K562 treated with DMSO at 1 percent for 4 hours (cell line): ENCODE measurements around the gene SPACA4. TPM values are rescaled to one million over a fixed set of nuclear protein-coding genes. Genes with fewer than 3 reads are reported as not detected.

Experiments used
- total RNA-seq: library from RNA; unstranded; fragments of 300-600 nt; gene quantifications from 2 replicates; pipeline ENCODE4 v1.2.3, GENCODE V29; 2022; ENCODE audit not compliant: insufficient read depth

The SPACA4 gene, protein sequence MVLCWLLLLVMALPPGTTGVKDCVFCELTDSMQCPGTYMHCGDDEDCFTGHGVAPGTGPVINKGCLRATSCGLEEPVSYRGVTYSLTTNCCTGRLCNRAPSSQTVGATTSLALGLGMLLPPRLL
- not detected in 2 replicates for total RNA-seq

DNA sequence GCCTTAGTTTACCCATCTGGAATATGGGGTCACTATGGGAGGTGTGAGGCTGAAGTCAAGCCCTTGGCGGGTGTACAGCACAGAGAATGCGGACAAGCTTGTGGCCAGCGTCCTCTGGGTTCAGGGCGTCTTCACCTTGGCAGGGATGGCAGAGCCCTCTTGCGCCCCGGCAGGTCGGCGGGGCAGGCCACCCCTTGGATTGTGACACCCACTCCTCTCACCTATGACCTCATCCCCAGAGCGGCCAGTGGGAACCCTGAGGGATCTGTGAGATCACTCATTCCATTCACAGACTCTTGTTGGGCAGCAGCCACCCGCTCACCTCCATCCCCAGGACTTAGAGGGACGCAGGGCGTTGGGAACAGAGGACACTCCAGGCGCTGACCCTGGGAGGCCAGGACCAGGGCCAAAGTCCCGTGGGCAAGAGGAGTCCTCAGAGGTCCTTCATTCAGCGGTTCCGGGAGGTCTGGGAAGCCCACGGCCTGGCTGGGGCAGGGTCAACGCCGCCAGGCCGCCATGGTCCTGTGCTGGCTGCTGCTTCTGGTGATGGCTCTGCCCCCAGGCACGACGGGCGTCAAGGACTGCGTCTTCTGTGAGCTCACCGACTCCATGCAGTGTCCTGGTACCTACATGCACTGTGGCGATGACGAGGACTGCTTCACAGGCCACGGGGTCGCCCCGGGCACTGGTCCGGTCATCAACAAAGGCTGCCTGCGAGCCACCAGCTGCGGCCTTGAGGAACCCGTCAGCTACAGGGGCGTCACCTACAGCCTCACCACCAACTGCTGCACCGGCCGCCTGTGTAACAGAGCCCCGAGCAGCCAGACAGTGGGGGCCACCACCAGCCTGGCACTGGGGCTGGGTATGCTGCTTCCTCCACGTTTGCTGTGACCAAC, at the start of gene SPACA4:
Gene SPACA4 (plus strand): TSS at position 280 of the 896 bp plus-strand sequence. CDS start 237 bp downstream, at position 517.

DNA sequence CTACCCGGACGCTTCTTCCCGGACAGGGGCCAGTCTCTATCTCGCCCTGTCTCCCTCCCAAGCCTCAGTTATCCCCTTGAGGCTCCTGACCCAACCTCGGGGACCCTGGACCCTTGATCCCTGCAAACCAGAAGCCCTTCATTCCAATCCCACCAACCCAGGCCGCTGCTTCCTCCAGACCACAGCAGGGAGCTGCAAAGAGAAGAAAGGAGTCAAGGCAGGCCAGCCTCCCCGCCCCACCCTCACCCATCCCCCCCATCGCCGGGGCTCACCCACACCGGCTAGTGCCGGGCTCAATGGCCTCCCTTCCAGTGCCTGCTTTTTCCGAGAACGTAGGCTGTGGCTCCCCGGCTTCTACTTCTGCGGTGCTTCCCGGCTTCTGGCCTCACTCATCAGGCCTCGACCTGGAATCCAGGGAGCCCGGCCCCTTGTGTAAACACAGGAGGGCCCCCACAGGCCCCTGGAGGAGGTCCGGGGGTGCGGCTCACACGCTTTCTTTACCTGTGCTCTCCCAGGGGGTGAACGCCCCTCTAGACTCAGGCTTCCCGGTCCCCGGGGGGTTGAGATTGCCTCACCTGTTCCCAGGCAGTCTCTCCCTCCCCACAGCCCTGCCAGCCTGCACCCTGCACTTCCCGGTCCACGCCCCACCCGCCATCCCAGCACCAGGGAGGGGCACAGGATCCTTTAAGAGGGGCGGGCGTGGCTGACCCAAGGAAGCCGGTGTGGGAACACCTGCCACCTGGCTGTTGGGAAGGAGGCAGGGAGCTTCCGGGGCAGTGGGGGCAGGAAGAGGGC, 8.1 kb downstream of the SPACA4 start, which contains the start of gene FAM83E:
Gene FAM83E (minus strand): TSS at position 641 of the 795 bp plus-strand sequence. CDS start 1,704 bp downstream, outside the sequence.

DNA sequence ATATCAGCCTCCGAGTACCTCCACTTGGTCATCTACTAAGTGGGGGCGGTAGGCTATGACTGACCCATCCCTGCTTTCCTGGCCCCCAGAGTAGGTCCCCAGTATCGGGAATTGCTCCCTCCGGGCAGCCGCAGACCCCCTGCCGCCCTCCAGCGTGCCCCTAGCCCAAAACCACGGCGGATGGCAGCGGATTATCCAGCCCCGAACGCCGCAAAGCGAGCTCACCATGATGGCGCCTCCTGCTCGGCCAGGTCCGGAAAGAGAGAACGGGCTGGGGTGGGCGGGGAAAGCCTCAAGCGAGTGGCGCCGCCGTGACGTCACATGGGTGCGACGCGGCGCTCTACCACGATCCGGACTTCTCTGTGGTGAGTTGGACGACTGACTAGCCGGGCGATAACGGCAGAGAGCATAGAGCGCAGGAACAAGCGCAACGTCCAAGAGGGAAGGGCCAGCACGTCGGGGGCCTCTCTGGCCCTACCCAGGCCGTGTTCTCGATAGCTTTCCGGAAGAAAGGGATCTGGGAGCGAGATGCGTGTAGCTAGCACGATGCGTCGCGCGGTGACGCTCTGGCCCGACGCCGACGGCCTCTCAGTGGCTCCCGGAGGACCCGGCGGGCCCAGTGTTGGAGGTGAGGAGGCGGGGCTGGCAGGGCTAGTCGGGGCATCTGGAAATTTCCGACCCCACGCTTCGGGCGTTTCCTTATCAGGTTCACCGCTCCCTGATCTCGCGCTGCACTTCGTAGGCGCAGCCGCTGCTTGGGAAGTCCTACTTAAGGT, 12.6 kb downstream of the SPACA4 start, which contains the start of the genes RPL18 and SPHK2:
Gene RPL18 (minus strand): TSS at position 263 of the 776 bp plus-strand sequence. CDS start 35 bp downstream, at position 228.
Gene SPHK2 (plus strand): TSS at position 591 of the 776 bp plus-strand sequence. CDS start 1,009 bp downstream, outside the sequence.

DNA sequence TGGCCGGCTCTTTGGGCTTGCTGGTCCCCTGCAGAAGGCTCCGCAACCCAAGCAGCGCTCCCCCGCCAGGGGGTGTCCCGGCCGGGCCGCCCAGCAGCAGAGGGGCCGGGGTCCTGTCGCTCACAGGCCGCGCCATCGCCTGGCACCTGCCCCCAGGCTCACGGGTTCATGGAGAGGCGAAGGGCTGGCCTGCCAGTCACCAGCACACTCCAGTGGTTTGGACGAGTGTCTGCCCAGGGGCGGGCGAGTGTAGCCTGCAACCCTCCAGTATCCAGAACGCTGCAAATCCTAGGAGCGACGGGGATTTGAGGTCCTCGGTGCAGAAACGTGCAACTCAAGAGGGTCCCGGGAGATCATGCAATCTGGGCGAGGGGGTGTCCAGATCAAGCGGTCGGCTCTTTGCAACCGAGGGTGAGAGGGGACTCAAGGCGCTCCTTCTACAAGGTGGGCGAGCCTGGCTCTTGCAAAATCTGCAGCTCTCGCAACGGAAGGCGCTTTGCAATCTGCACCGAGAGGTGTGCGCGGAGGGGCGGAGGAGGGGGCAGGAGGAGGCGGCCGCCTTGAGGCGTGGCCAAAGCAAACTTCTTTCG, 30.4 kb downstream of the SPACA4 start, which contains the start of gene DBP:
Gene DBP (minus strand): TSS at position 521 of the 590 bp plus-strand sequence. CDS start 385 bp downstream, at position 136.

DNA sequence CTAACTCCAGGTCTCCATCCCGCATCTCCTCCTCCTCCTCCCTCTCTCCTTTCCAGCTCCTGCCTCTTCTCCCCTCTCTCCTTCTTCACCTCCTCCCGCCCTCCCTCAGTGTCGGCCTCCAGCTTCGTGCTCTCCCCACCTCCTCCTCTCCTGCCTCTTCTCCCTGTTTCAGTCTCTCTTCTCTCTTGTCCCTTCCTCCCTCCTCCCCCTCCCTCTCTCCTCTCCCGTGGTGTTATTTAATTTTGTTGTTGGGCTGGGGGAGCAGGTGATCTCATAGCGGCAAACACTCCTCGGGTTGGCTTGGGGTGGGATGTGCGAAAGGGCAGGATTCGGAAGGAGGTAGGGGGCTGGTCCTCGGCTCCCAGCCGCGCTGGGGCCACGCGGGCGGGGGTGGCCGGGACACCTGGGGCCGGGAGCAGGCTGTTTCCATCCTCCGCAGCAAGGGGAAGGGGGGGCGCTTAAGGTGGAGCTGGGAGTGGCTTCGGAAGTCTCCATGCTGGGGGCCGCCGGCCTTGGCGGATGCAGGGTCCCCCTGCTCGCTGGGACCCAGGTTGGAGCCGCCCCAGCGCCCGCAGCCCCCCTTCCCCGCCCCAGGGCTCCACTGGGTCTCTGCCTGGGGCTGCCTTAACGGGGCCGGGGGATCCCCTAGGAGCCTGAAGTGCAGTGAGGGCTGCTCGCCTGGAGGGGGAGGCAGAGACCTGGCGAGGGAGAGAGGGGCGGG, 39.6 kb downstream of the SPACA4 start, which contains the start of gene CA11:
Gene CA11 (minus strand): TSS at position 187 of the 721 bp plus-strand sequence. CDS start 555 bp downstream, outside the sequence.

Other genes with a start within 250 kb of the SPACA4 start
- 6.4 and 8.6 TPM in 2 replicates for gene TMEM143, start 242.8 kb upstream of the SPACA4 start, total RNA-seq
- not detected in 2 replicates for gene SYNGR4, start 242.4 kb upstream of the SPACA4 start, total RNA-seq
- gene KDELR1, start 215.2 kb upstream of the SPACA4 start, total RNA-seq: 186 and 205 TPM in 2 replicates
- gene GRIN2D, start 213.1 kb upstream of the SPACA4 start, total RNA-seq: 16.0 and 21.6 TPM in 2 replicates
- gene GRWD1, start 160.8 kb upstream of the SPACA4 start, total RNA-seq: 15.5 and 16.7 TPM in 2 replicates
- gene KCNJ14, start 151.2 kb upstream of the SPACA4 start, total RNA-seq: 2.5 and 3.5 TPM in 2 replicates
- 33.0 and 35.3 TPM in 2 replicates for gene CYTH2, start 137.4 kb upstream of the SPACA4 start, total RNA-seq
- gene LMTK3, start 94.9 kb upstream of the SPACA4 start, total RNA-seq: 7.2 and 8.2 TPM in 2 replicates
- gene SULT2B1, start 54.6 kb upstream of the SPACA4 start, total RNA-seq: 1.7 and 1.9 TPM in 2 replicates
- 1.7 and 2.8 TPM in 2 replicates for gene FAM83E, start 8.3 kb downstream of the SPACA4 start, total RNA-seq
- gene RPL18, start 12.4 kb downstream of the SPACA4 start, total RNA-seq: 5,295 and 5,517 TPM in 2 replicates
- 3.9 and 7.1 TPM in 2 replicates for gene SPHK2, start 12.8 kb downstream of the SPACA4 start, total RNA-seq
- gene DBP, start 30.6 kb downstream of the SPACA4 start, total RNA-seq: 18.9 and 23.5 TPM in 2 replicates
- gene CA11, start 39.4 kb downstream of the SPACA4 start, total RNA-seq: 10.3 and 27.1 TPM in 2 replicates
- gene NTN5, start 66.3 kb downstream of the SPACA4 start, total RNA-seq: 0.33 TPM in 1 of 2 replicates, not detected in the other
- gene FUT2, start 89.2 kb downstream of the SPACA4 start, total RNA-seq: not detected in 2 replicates
- gene MAMSTR, start 113.0 kb downstream of the SPACA4 start, total RNA-seq: 0.73 TPM in 1 of 2 replicates, not detected in the other
- gene RASIP1, start 133.9 kb downstream of the SPACA4 start, total RNA-seq: 6.5 and 7.8 TPM in 2 replicates
- 0.50 TPM in 1 of 2 replicates, not detected in the other for gene IZUMO1, start 140.2 kb downstream of the SPACA4 start, total RNA-seq
- 4.8 and 13.9 TPM in 2 replicates for gene FUT1, start 145.9 kb downstream of the SPACA4 start, total RNA-seq
- not detected in 2 replicates for gene FGF21, start 148.8 kb downstream of the SPACA4 start, total RNA-seq
- 68.9 and 69.1 TPM in 2 replicates for gene BCAT2, start 204.3 kb downstream of the SPACA4 start, total RNA-seq
- not detected in 2 replicates for gene HSD17B14, start 229.7 kb downstream of the SPACA4 start, total RNA-seq